ACC112 (cell line): ENCODE results near the gene MTOR.

Experiments
- H2AFZ ChIP-seq: fragments of 200-600 bp; sonication (generic); one replicate; pipeline ENCODE4 v1.6.0; 2017; ENCODE audit warnings: antibody characterized with exemption, low read length; ENCODE audit not compliant: unreplicated experiment
- H3K27ac ChIP-seq: fragments of 200-600 bp; sonication (generic); 2 replicates; pipeline ENCODE4 v1.5.1; 2014; ENCODE audit warnings: low read depth, mild to moderate bottlenecking, antibody characterized with exemption, low read length, moderate library complexity
- H3K27me3 ChIP-seq: fragments of 200-600 bp; sonication (generic); 2 replicates; pipeline ENCODE4 v1.6.1; 2014; ENCODE audit warnings: mild to moderate bottlenecking, antibody characterized with exemption, low read length, moderate library complexity, mixed read lengths; ENCODE audit not compliant: insufficient read depth
- H3K36me3 ChIP-seq: fragments of 200-600 bp; sonication (generic); 2 replicates; pipeline ENCODE4 v1.6.1; 2016; ENCODE audit warnings: mild to moderate bottlenecking, antibody characterized with exemption, low read length, moderate library complexity, mixed read lengths; ENCODE audit not compliant: insufficient read depth
- H3K4me1 ChIP-seq: fragments of 200-600 bp; sonication (generic); one replicate; pipeline ENCODE4 v1.6.1; 2016; ENCODE audit warnings: low read length, mixed read lengths; ENCODE audit not compliant: insufficient read depth, unreplicated experiment, control insufficient read depth
- H3K4me3 ChIP-seq: fragments of 200-600 bp; sonication (generic); 2 replicates; pipeline ENCODE4 v1.5.1; 2014; ENCODE audit warnings: mild to moderate bottlenecking, low read depth, low read length
- H3K79me2 ChIP-seq: fragments of 200-600 bp; sonication (generic); one replicate; pipeline ENCODE4 v1.6.0; 2016; ENCODE audit warnings: low read length; ENCODE audit not compliant: control insufficient read depth, unreplicated experiment, insufficient read depth

The MTOR gene

DNA sequence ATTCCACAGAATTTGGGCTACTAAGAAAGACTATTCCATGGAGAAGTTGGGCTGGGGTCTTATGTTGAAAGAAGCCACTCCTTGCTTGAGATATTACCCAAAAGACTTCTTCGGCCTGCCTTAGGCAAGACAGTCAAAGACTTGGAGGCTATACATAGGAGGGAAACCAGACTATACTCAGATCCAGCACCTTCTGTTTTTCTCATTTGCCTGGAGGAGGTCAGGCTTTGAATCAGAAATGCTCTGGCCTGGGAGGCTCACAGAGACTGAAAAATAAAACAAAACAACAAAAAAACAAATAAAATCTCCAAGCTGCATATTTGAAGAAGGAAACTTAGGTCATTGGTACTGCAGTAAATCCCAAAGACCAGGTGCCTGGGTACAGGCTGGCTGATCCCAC, 124.3 kb downstream of the MTOR start:
- H3K36me3 ChIP-seq, result no peaks in the 10 kb centered on the region
- no peaks in the 10 kb centered on the region for H3K27me3 ChIP-seq

DNA sequence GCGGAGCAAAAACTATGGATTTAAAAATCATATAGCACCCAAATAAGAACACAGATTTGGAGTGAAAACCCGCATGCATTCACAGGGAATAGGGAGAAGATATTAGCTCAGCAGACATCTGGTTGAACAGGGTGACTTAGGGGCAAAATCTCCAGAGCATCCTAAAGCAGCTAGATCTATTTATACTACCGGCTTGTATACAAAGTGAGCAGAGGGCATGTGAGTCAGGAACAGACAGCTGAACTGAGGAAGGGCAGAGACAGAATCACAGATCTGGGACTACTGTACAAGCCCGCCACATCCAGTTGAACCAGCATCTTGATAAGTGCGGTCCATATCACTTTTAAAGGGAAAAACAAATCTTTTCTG, 127.5 kb downstream of the MTOR start:
- H3K27me3 ChIP-seq, result no peaks in the 10 kb centered on the region
- no peaks in the 10 kb centered on the region for H3K79me2 ChIP-seq
- H3K27ac ChIP-seq, result peak overlapping the region; percentile 5; the same call in 1 of the 2 replicates
- no peak overlapping the region for H2AFZ ChIP-seq
- peaks cover 7% of the 10 kb centered on the region; the same call in 1 of the 2 replicates for H3K36me3 ChIP-seq
- H3K4me1 ChIP-seq, result peaks cover 28% of the 10 kb centered on the region
- H3K4me3 ChIP-seq, result peak overlapping the region; percentile 24; the same call in 1 of the 2 replicates

More for the DNA sequence above, 124.3 kb downstream of the MTOR start:
- H3K79me2 ChIP-seq, result no peaks in the 10 kb centered on the region
- H3K27ac ChIP-seq, result no peak overlapping the region
- peaks cover 33% of the 10 kb centered on the region for H3K4me1 ChIP-seq
- no peak overlapping the region for H3K4me3 ChIP-seq
- H2AFZ ChIP-seq, result no peak overlapping the region

DNA sequence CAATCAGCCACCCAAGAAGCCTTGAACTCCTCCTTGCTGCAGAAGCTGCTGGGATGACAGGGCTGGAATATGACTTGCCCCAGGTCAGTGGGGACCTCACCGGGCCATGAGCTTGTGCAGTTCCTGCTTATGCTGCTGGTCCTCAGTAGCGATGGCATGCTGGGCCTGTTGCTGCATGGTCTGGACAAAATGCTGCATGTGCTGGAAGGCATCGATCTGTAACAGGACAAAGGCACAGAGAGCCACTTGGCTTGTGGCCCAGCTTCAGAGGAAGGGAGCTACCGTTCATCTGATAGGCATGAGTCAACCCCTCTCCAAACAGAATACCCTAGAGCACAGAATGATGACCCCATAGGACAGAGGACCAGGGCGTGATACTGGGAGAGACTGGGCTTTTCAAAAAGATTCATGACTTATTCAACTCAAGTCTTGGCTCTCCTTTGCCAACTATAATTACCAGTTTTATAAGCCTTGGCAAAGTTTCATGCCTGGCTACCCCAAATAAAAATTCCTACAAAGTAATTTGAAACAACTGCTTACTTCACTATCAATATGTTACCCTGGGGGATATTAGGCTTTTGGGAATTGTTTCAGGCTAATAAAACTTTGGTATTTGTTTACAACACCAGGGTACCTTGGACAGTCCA, 128.0 kb downstream of the MTOR start:
- H3K36me3 ChIP-seq, result peaks cover 12% of the 10 kb centered on the region; the same call in 1 of the 2 replicates
- H3K79me2 ChIP-seq, result no peaks in the 10 kb centered on the region
- H3K27me3 ChIP-seq, result no peaks in the 10 kb centered on the region
- H3K4me1 ChIP-seq, result peaks cover 26% of the 10 kb centered on the region
- peak overlapping the region; percentile 24; the same call in 1 of the 2 replicates for H3K4me3 ChIP-seq
- peak overlapping the region; percentile 5; the same call in 1 of the 2 replicates for H3K27ac ChIP-seq
- H2AFZ ChIP-seq, result no peak overlapping the region

DNA sequence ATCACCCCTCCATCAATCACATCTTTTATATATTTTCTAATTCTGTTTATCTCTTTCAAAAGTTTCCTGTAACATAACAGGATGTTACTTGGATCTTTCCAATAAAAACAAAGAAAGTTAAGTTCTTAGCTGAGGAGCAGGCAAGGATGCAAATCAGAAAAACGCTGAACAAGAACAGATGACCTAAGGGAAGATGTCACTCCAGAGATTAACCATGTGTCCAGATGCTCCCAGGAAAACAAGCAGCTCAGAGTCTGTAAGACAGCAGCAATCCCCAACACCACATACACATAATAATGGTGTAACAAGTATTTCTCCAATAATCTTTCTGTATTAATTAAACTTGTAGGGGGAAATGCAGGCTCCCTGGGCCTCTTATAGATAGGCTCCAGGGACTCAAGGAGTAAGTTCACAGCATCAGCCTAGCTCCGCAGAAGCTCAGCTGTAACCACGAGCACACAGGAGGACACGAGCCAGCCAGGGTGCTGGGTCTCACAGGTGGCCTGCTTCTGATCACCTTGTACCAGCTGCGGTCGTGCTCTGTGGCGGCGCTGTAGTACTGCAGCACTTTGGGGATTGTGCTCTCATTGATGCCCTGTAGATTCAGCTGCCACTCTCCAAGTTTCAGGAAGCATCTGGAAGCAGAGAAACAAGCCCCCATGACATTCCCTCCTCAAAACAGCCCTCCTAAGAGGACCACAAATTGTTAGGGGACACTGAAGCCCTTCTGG, 129.6 kb downstream of the MTOR start:
- H3K4me3 ChIP-seq, result no peak overlapping the region
- no peaks in the 10 kb centered on the region for H3K79me2 ChIP-seq
- no peak overlapping the region for H2AFZ ChIP-seq
- peaks cover 15% of the 10 kb centered on the region for H3K4me1 ChIP-seq
- no peak overlapping the region for H3K27ac ChIP-seq
- H3K36me3 ChIP-seq, result peaks cover 19% of the 10 kb centered on the region; the same call in 1 of the 2 replicates
- no peaks in the 10 kb centered on the region for H3K27me3 ChIP-seq

DNA sequence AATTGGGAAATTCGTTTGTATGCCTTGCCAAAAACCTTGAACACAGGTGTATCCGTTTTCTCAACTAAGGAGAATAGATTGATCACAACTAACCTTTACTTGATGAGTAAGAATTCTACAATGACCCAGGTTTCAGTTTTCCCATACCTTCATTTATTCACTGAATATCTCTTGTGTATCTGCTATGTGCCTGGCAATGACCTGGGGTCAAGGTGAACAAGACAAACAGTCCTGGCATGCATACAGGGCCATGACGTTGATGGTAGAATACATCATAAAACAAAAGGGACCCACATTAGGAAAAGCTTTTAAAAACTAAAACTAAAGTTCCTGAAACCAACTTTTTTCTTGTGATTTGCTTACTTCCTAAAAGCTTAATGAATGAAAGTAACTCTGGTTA, 130.5 kb downstream of the MTOR start:
- no peak overlapping the region for H3K27ac ChIP-seq

DNA sequence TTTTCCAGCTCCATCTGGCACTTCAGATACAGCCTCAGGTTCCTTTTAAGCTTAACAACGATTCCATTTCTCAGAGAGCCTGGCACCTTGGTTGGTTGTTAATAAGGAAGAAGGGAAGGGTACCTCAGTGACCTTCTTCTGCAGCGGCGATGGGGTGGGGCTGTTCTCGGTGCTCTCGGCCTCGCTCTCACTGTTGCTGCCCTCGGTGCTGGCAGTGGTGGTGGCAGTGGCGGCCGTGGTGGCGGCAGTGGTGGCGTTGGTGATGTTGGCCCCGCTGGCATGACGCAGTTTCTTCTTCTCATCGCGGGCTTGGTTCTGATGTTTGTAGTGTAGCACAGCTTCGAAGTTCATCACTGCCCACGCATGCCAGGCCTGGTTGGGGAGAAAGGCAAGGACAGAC, 131.9 kb downstream of the MTOR start:
- Histone ChIP-seq H3K79me2 (no peaks in the 10 kb centered on the region), H3K36me3 (peaks cover 31% of the 10 kb centered on the region), H3K27ac (no peak overlapping the region), H3K27me3 (no peaks in the 10 kb centered on the region), H2AFZ (no peak overlapping the region), H3K4me1 (peaks cover 15% of the 10 kb centered on the region), H3K4me3 (no peak overlapping the region)

More for the DNA sequence above, 130.5 kb downstream of the MTOR start:
- no peaks in the 10 kb centered on the region for H3K79me2 ChIP-seq
- H3K4me1 ChIP-seq, result peaks cover 15% of the 10 kb centered on the region
- no peaks in the 10 kb centered on the region for H3K27me3 ChIP-seq
- peaks cover 28% of the 10 kb centered on the region for H3K36me3 ChIP-seq
- no peak overlapping the region for H2AFZ ChIP-seq
- no peak overlapping the region for H3K4me3 ChIP-seq

DNA sequence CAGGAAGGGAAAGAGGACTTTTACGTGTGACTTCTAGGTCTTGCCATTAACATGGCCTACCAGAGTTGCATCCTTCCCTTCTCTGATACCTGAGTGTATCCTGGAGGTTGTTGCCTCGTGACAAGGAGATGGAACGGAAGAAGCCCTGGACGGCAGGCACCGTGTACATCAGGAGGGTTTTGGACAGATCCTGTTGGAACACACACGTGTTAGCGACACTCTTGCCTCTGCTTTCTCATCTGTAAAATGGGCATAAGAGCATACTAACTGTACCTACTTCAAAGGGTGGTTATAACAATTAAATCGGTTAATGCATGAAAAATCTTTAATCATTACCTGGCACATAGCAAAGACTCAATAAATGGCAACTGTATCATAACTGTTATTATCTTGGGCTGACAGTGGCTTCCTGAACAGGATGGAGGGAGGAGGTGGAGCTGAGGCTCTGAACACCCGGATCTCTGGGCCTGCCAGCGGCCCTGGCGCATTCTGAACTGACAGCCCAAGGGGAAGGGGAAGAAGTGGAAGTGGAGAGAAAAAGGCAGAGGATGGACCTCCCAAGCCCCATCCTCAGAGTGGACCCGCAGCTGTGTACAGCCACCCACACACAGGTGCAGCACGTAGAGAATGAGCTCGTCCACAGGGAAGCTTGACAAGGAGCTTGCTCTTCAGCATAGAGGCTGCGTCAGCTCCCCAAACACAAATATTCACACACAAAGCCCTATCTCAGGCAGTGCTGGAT, 132.5 kb downstream of the MTOR start:
- H3K27ac ChIP-seq, result no peak overlapping the region
- H3K4me3 ChIP-seq, result no peak overlapping the region
- H3K36me3 ChIP-seq, result peaks cover 31% of the 10 kb centered on the region
- H3K27me3 ChIP-seq, result no peaks in the 10 kb centered on the region
- peaks cover 10% of the 10 kb centered on the region for H3K4me1 ChIP-seq
- H3K79me2 ChIP-seq, result no peaks in the 10 kb centered on the region
- no peak overlapping the region for H2AFZ ChIP-seq

DNA sequence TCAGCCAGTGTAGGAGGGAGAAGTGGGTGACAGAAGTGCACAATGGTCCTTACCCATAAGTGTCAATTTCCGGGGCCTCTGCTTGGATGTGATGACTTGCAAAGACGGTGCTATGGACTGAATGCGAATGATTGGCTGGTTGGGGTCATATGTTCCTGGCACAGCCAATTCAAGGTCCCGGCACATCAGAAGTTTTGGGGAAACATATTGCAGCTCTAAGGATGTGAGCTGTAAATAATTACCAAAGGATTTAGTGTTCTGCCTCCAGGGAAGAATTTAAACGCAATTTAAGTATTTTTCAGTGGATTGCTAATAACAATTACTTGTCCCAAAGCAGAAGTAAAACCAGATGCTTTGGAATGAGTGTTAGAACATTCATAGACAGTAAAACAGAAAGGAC, 135.8 kb downstream of the MTOR start:
- no peaks in the 10 kb centered on the region for H3K79me2 ChIP-seq
- H3K36me3 ChIP-seq, result peaks cover 28% of the 10 kb centered on the region

DNA sequence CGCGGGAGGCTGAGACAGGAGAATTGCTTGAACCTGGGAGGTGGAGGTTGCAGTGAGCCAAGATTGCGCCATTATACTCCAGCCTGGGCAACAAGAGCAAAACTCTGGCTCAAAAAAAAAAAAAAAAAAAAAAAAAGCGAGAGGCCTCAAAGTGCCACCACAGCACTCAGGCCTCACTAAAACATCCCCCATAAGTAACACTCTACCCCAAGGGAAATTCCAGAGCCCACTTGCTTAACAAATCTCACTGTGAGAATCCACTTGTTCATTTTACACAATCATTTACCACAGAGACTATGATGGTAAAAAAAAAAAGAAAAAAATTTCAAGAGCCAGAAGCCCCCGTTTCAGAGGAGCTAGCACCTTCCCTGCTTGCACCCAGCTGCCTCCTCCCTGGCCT, 136.4 kb downstream of the MTOR start:
- Histone ChIP-seq H3K27ac (no peak overlapping the region), H3K79me2 (no peaks in the 10 kb centered on the region), H3K27me3 (no peaks in the 10 kb centered on the region), H2AFZ (no peak overlapping the region), H3K36me3 (peaks cover 28% of the 10 kb centered on the region), H3K4me3 (no peak overlapping the region), H3K4me1 (no peaks in the 10 kb centered on the region)

More for the DNA sequence above, 135.8 kb downstream of the MTOR start:
- Histone ChIP-seq H3K27ac (no peak overlapping the region), H3K4me3 (no peak overlapping the region), H3K4me1 (no peaks in the 10 kb centered on the region), H3K27me3 (no peaks in the 10 kb centered on the region), H2AFZ (no peak overlapping the region)

DNA sequence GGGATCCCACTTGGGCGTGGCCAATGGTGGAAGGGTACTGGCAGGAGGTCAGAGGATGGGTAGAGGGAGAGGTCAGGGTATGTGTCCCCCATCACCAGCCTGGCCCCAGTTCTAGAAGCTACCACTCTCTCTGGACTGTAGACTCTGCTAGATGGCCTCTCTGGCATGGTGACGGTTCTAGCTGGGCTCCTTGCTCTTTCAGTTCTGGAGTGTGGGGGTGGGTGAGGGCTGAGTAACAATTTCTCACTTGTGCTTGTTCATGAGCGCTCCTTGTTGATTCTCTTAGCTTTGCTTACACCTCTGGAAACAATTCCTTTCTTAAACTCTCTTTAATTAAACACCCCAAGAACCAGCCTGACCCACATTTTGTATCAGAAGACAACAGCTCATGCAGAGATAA, 137.4 kb downstream of the MTOR start:
- peaks cover 25% of the 10 kb centered on the region for H3K36me3 ChIP-seq
- no peaks in the 10 kb centered on the region for H3K27me3 ChIP-seq
- H2AFZ ChIP-seq, result no peak overlapping the region
- H3K79me2 ChIP-seq, result no peaks in the 10 kb centered on the region
- no peak overlapping the region for H3K27ac ChIP-seq
- no peaks in the 10 kb centered on the region for H3K4me1 ChIP-seq
- H3K4me3 ChIP-seq, result no peak overlapping the region
